Stomach (tissue), 4 donors: Measurements from ENCODE around the gene EMCN.

Source experiments
- CTCF ChIP-seq, 7 experiments: fragments of 450-650 bp in 4 of 7; fragments of 200-600 bp in 3 of 7; sonication (generic) in 3 of 7; IDR thresholded peaks; one replicate each; pipeline ENCODE4 v1.5.1; 2016 to 2019; ENCODE audit warnings: antibody characterized with exemption in 7 of 7, control low read depth in 2 of 7, mild to moderate bottlenecking in 1 of 7
- POLR2A ChIP-seq, 4 donors: fragments of 450-650 bp; IDR thresholded peaks; one replicate each; pipeline ENCODE4 v1.6.1; 2016; ENCODE audit warnings: antibody characterized with exemption in 4 of 4, control low read depth in 2 of 4, mild to moderate bottlenecking in 1 of 4, moderate library complexity in 1 of 4
- POLR2AphosphoS5 ChIP-seq, 3 donors: sonication (generic); formaldehyde crosslinking; IDR thresholded peaks; one replicate each; pipeline ENCODE4 v1.6.1; 2016; ENCODE audit warnings: antibody characterized with exemption in 3 of 3

- TF ChIP-seq CTCF (IDR thresholded peaks at IDR 0.05) (no peak), POLR2A (IDR thresholded peaks at IDR 0.05) (no peak), POLR2AphosphoS5 (IDR thresholded peaks at IDR 0.05) (no peak)
Measured at GRCh38 chr4:100367451-100367850, 150.4 kb downstream of the EMCN start.
